ENCODE data around the gene TUBB.

DNA sequence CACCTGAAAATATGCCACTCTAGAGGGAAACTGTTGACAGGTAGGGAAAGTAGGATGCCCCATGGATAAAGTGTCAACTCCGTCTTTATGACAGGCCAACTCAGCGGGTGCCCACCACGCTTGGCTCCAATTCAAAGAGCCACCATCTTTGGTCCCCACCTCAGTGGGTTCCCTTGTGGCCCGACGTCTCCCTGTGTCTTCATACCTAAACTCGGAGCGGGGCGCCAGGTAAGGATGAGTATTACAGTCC is 3.3 kb upstream of the TUBB start:
- TF ChIP-seq, protein P1, sequence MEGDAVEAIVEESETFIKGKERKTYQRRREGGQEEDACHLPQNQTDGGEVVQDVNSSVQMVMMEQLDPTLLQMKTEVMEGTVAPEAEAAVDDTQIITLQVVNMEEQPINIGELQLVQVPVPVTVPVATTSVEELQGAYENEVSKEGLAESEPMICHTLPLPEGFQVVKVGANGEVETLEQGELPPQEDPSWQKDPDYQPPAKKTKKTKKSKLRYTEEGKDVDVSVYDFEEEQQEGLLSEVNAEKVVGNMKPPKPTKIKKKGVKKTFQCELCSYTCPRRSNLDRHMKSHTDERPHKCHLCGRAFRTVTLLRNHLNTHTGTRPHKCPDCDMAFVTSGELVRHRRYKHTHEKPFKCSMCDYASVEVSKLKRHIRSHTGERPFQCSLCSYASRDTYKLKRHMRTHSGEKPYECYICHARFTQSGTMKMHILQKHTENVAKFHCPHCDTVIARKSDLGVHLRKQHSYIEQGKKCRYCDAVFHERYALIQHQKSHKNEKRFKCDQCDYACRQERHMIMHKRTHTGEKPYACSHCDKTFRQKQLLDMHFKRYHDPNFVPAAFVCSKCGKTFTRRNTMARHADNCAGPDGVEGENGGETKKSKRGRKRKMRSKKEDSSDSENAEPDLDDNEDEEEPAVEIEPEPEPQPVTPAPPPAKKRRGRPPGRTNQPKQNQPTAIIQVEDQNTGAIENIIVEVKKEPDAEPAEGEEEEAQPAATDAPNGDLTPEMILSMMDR (IDR thresholded peaks at IDR 0.05 in 8 of 11, conservative IDR thresholded peaks at IDR 0.05 in 3 of 11) = no peak
- no peak for TF ChIP-seq POLR2AphosphoS5 (IDR thresholded peaks at IDR 0.05)
